Heart left ventricle (tissue), 13 donors: ENCODE measurements around the gene NLRX1.

Source experiments
- CTCF ChIP-seq, 12 donors: fragments of 200-600 bp; sonication (generic) in 4 of 12; IDR thresholded peaks; one replicate each; pipeline versions ENCODE4 v1.5.0 to v1.8.0; 2018 to 2022; ENCODE audit warnings: antibody characterized with exemption in 12 of 12, mild to moderate bottlenecking in 5 of 12
- POLR2A ChIP-seq, 2 donors: fragments of 450-650 bp; IDR thresholded peaks; one replicate each; pipeline ENCODE4 v1.6.1; 2017; ENCODE audit warnings: antibody characterized with exemption in 2 of 2, mild to moderate bottlenecking in 2 of 2, moderate library complexity in 2 of 2
- donor health status: ischemic (EF 13 %, LVEDD 7.1; RV severe dilation, severe dysfunction).
- donor health status: DM: no; HTN: yes; CAD: no.
- donor health status: DM: no; HTN: no; CAD: no.
- donor health status: ischemic (EF 25% LVEDD 6.9; RV normal size, moderate dysfunction).
- donor health status: ischemic (EF 25% LVEDD 5.7; RV mildly dilated, moderate dysfunction).
- donor health status: ischemic (EF 35%, LVEDD 5.7; RV mildly dilated, moderate dysfunction).
- donor health status: nonischemic (EF 11% LVEDD 7.7; RV severe dilation, severe dysfunction).
- donor health status: DM: yes; HTN: yes; CAD: no.
- donor health status: PGD.
- donor health status: ischemic (EF 29% LVEDD 5.4; RV normal size, mild dysfunction).
- donor health status: nonischemic (EF 23%, LVEDD 6.1; RV moderate dilation, normal function).

GRCh38 chr11:119223856-119224255 is 55.3 kb downstream of the NLRX1 start:
- TF ChIP-seq CTCF (IDR thresholded peaks at IDR 0.05) = no peak
- no peak for TF ChIP-seq POLR2A (IDR thresholded peaks at IDR 0.05)
